HG02840 (cell line): ENCODE results near the gene GALNT4.

Experiments
- ATAC-seq: cut with Tn5 transposase; IDR thresholded peaks from one replicate; pipeline ENCODE4 v1.9.1; 2021; ENCODE audit warnings: mild to moderate bottlenecking, moderate library complexity, moderate number of reproducible peaks; ENCODE audit not compliant: unreplicated experiment, low FRiP score

The GALNT4 gene

GRCh38 chr12:89497005-89497404 lies 27.6 kb downstream of the GALNT4 start:
- ATAC-seq, result no peak

GRCh38 chr12:89494411-89495231 lies 30.0 kb downstream of the GALNT4 start:
- ATAC-seq, result no peak

GRCh38 chr12:89493670-89494302 lies 30.8 kb downstream of the GALNT4 start:
- no peak for ATAC-seq

- ATAC-seq, result no peak
Measured at GRCh38 chr12:89492883-89493282, 31.7 kb downstream of the GALNT4 start.

- ATAC-seq, result no peak
Measured at GRCh38 chr12:89490922-89491321, 33.7 kb downstream of the GALNT4 start.

GRCh38 chr12:89486264-89486663 lies 38.3 kb downstream of the GALNT4 start:
- no peak for ATAC-seq

GRCh38 chr12:89484470-89484869 lies 40.1 kb downstream of the GALNT4 start:
- no peak for ATAC-seq

GRCh38 chr12:89481213-89481914 lies 43.2 kb downstream of the GALNT4 start:
- no peak for ATAC-seq

- ATAC-seq, result no peak
Measured at GRCh38 chr12:89479982-89480381, 44.6 kb downstream of the GALNT4 start.

GRCh38 chr12:89477633-89478279 lies 46.8 kb downstream of the GALNT4 start:
- ATAC-seq, result no peak

- ATAC-seq, result no peak
Measured at GRCh38 chr12:89476904-89477595, 47.5 kb downstream of the GALNT4 start.

- ATAC-seq, result no peak
Measured at GRCh38 chr12:89476232-89476631, 48.4 kb downstream of the GALNT4 start.

GRCh38 chr12:89475203-89475990 lies 49.2 kb downstream of the GALNT4 start:
- ATAC-seq, result no peak

- no peak for ATAC-seq
Measured at GRCh38 chr12:89474615-89475014, 50.0 kb downstream of the GALNT4 start.
